Measurements from ENCODE around the gene GUCA2A. TPM values are rescaled to one million over a fixed set of nuclear protein-coding genes. Genes with fewer than 3 reads are reported as not detected.

The GUCA2A gene
- total and polyA plus RNA-seq, 9 of the 15 experiments (the other 6 are each of a cell fraction or from before 2014, with no cell fraction given): not detected

DNA sequence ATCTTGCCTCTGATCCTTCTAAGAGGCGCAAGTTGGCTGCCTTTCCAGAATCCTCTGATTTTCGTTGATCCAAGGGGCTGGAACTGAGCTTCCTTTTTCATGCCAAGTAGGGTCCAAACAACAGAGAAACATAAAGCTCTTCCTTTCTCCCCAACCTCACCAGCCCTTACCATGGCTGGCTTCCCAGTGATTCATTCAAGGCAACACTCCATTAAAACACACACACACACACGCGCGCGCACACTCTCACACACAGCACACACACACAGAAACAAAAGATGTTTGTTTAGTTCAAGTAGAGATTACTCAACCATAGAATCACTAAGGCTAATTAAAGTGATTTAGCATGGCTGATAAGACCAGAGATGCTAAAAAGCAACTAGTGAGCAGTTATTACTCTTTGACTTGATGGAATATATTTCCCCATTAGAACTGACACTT is 13.0 kb upstream of the GUCA2A start:
- intact Hi-C loops (cut with micrococcal nuclease): loop anchor here (1.0 to 10.0 kb wide), 2 partner anchors 155 to 603 kb away; no protein-coding TSS in a partner anchor
- no peak overlapping the region for H3K9ac ChIP-seq (ENCODE audit: insufficient read depth in 1 of 2, low read depth in 2 of 2, low read length in 2 of 2)
- FAIRE-seq: no peak
- TF ChIP-seq, protein P1, sequence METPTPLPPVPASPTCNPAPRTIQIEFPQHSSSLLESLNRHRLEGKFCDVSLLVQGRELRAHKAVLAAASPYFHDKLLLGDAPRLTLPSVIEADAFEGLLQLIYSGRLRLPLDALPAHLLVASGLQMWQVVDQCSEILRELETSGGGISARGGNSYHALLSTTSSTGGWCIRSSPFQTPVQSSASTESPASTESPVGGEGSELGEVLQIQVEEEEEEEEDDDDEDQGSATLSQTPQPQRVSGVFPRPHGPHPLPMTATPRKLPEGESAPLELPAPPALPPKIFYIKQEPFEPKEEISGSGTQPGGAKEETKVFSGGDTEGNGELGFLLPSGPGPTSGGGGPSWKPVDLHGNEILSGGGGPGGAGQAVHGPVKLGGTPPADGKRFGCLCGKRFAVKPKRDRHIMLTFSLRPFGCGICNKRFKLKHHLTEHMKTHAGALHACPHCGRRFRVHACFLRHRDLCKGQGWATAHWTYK (CRISPR knock-in tag; IDR thresholded peaks at IDR 0.05): no peak
- TF ChIP-seq, protein P2, sequence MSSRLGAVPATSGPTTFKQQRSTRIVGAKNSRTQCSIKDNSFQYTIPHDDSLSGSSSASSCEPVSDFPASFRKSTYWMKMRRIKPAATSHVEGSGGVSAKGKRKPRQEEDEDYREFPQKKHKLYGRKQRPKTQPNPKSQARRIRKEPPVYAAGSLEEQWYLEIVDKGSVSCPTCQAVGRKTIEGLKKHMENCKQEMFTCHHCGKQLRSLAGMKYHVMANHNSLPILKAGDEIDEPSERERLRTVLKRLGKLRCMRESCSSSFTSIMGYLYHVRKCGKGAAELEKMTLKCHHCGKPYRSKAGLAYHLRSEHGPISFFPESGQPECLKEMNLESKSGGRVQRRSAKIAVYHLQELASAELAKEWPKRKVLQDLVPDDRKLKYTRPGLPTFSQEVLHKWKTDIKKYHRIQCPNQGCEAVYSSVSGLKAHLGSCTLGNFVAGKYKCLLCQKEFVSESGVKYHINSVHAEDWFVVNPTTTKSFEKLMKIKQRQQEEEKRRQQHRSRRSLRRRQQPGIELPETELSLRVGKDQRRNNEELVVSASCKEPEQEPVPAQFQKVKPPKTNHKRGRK (tag; IDR thresholded peaks at IDR 0.05): no peak
- TF ChIP-seq HMG20A (CRISPR knock-in tag; conservative IDR thresholded peaks at IDR 0.05) (no peak), GATAD2A (IDR thresholded peaks at IDR 0.05) (no peak), HDAC6 (IDR thresholded peaks at IDR 0.05; ENCODE audit: low read depth, low read length) (no peak), EGR1 (conservative IDR thresholded peaks at IDR 0.05) (no peak), ELK1 (CRISPR knock-in tag; IDR thresholded peaks at IDR 0.05) (no peak), TFAM (CRISPR knock-in tag; conservative IDR thresholded peaks at IDR 0.05) (no peak), DDX20 (tag; IDR thresholded peaks at IDR 0.05; ENCODE audit: low read depth) (no peak), MAFG (tag; conservative IDR thresholded peaks at IDR 0.05) (no peak), ZBTB11 (CRISPR knock-in tag; IDR thresholded peaks at IDR 0.05) (no peak)

More for the DNA sequence above, 13.0 kb upstream of the GUCA2A start:
- ChIA-PET CTCF (ENCODE audit: low intra/inter-chr PET ratio) (no interaction called here), POLR2A (no interaction called here)
- no peak overlapping the region for H3K4me3 ChIP-seq
- in situ Hi-C loops (cut with MboI): no loop called here
- H2AFZ ChIP-seq (ENCODE audit: low read depth, low read length): no peak overlapping the region
- no peaks in the 10 kb centered on the region for H3K9me3 ChIP-seq (replicated peaks; ENCODE audit: control insufficient read depth, insufficient read depth, low read depth, low read length)
- no TSS peak for BruUV-seq (replicated peaks)
- H4K20me1 ChIP-seq (replicated peaks; ENCODE audit: control insufficient read depth, insufficient read depth, low read length): 0 out of 2 replicates have a peak, but pooled peaks cover 10% of the 10 kb centered on the region
- ATAC-seq: no peak
- no peak overlapping the region for H3K4me2 ChIP-seq (ENCODE audit: insufficient read depth, low read length)
- peaks cover 39% of the 10 kb centered on the region; the same call in 2 of the 3 replicates for H3K36me3 ChIP-seq (ENCODE audit: control insufficient read depth, insufficient read depth, low read length)
- no peak for DNase-seq (ENCODE audit: extremely low read depth in 1 of 4, low spot score in 3 of 4)
- no peaks in the 10 kb centered on the region for H3K27me3 ChIP-seq (ENCODE audit: control insufficient read depth in 2 of 2, insufficient read depth in 2 of 2, low read length in 2 of 2)
- 78% methylated on average over 6 of the region's 6 CpGs for WGBS (ENCODE audit: insufficient coverage, low coverage, missing lambda C conversion rate)
- no peaks in the 10 kb centered on the region for H3K79me2 ChIP-seq (ENCODE audit: control insufficient read depth, insufficient read depth, low read length)
- no peaks in the 10 kb centered on the region for H3K9me1 ChIP-seq (ENCODE audit: control insufficient read depth, insufficient read depth, low read length)
- no peak overlapping the region for H3K27ac ChIP-seq (ENCODE audit: extremely low read depth, low read depth, low read length)
- H3K4me1 ChIP-seq (replicated peaks in 1 of 2; ENCODE audit: control insufficient read depth in 2 of 2, insufficient read depth in 2 of 2, low read length in 2 of 2): peaks cover 0 to 3% of the 10 kb centered on the region in 2 experiments; a peak in 2 of 5 replicates

Measured in K562 (cell line).